GM12878 (cell line): Measurements from ENCODE around the gene ZNRF3. TPM values are rescaled to one million over a fixed set of nuclear protein-coding genes. Genes with fewer than 3 reads are reported as not detected.

Source experiments
- ATAC-seq: fragments of 200-7000 bp; cut with Tn5 transposase; 3 replicates; pipeline ENCODE4 v1.9.1; 2020; ENCODE audit warnings: mild to moderate bottlenecking, moderate library complexity
- BruUV-seq: library from RNA; stranded (reverse); fragments of 400-500 nt; replicated peaks from 2 replicates; lab custom pipeline; 2021; lab: Mats Ljungman, UMichigan
- CTCF ChIA-PET: fragments of 300-600 bp; sonication (Branson Sonifier 250); formaldehyde crosslinking; extraction: SDS; loops from one replicate; lab custom pipeline; 2021; ENCODE audit warnings: inconsistent platforms; lab: Yijun Ruan, JAX
- POLR2A ChIA-PET: fragments of 350-600 bp; formaldehyde crosslinking; extraction: SDS; loops from one replicate; lab custom pipeline; 2021; ENCODE audit warnings: inconsistent platforms; lab: Charles Lee
- RAD21 ChIA-PET: fragments of 300-600 bp; sonication (Branson Sonifier 250); formaldehyde crosslinking; loops from one replicate; lab custom pipeline; 2023; ENCODE audit warnings: antibody characterized with exemption; ENCODE audit not compliant: unreplicated experiment; lab: Charles Lee
- SMC1A ChIA-PET: fragments of 300-600 bp; sonication (Branson Sonifier 250); formaldehyde crosslinking; loops from one replicate; lab custom pipeline; 2023; ENCODE audit not compliant: unreplicated experiment, uncharacterized antibody; lab: Charles Lee
- DNase-seq: peaks from one replicate; pipeline ENCODE4 v3.0.0-alpha.2; 2011; ENCODE audit warnings: low read depth, low spot score
- FAIRE-seq: peaks from 3 replicates; lab custom pipeline; 2011; peaks lifted over from hg19 to GRCh38; lab: Jason Lieb, UNC
- H2AFZ ChIP-seq: 2 replicates; pipeline ENCODE4 v1.6.0; 2011; ENCODE audit warnings: low read depth, low read length, control low read depth; ENCODE audit not compliant: control insufficient read depth
- H3K27ac ChIP-seq: 2 replicates; pipeline ENCODE4 v1.5.1; 2011; ENCODE audit warnings: control low read depth; ENCODE audit not compliant: control insufficient read depth, insufficient read depth
- H3K27me3 ChIP-seq, 2 experiments: replicated peaks in 1 of 2; 2 replicates each; pipeline versions ENCODE4 v1.6.0 to v1.6.1; 2011; ENCODE audit warnings: low read length in 1 of 2; ENCODE audit not compliant: control insufficient read depth in 2 of 2, insufficient read depth in 2 of 2
- H3K36me3 ChIP-seq, 2 experiments: 2 replicates each; pipeline ENCODE4 v1.5.1; 2011; ENCODE audit warnings: low read length in 1 of 2; ENCODE audit not compliant: control insufficient read depth in 2 of 2, insufficient read depth in 2 of 2
- H3K4me1 ChIP-seq: 2 replicates; pipeline ENCODE4 v1.6.1; 2011; ENCODE audit warnings: mild to moderate bottlenecking, low read length, moderate library complexity, mixed read lengths; ENCODE audit not compliant: control insufficient read depth, insufficient read depth
- H3K4me2 ChIP-seq: 2 replicates; pipeline ENCODE4 v1.6.0; 2011; ENCODE audit warnings: control low read depth; ENCODE audit not compliant: control insufficient read depth, insufficient read depth
- H3K4me3 ChIP-seq: fragments of 200-600 bp; sonication (generic); 2 replicates; pipeline ENCODE4 v1.5.1; 2016
- H3K79me2 ChIP-seq: 2 replicates; pipeline ENCODE4 v1.6.0; 2011; ENCODE audit warnings: low read length; ENCODE audit not compliant: control insufficient read depth, insufficient read depth
- H3K9ac ChIP-seq: 2 replicates; pipeline ENCODE4 v1.8.0; 2011; ENCODE audit warnings: low read length, control low read depth, mixed read lengths; ENCODE audit not compliant: control insufficient read depth, insufficient read depth
- H3K9me3 ChIP-seq: replicated peaks from 3 replicates; pipeline ENCODE4 v1.5.1; 2011; ENCODE audit warnings: mild to moderate bottlenecking, low read length; ENCODE audit not compliant: control insufficient read depth, insufficient read depth
- H4K20me1 ChIP-seq: 2 replicates; pipeline ENCODE4 v1.6.0; 2011; ENCODE audit not compliant: control insufficient read depth, insufficient read depth
- HDAC6 ChIP-seq: fragments of 200-600 bp; sonication (generic); IDR thresholded peaks from one replicate; pipeline ENCODE4 v1.8.0; 2017; ENCODE audit warnings: antibody characterized with exemption; ENCODE audit not compliant: unreplicated experiment
- MEF2B ChIP-seq: fragments of 450-650 bp; IDR thresholded peaks from 2 replicates; pipeline ENCODE4 v1.6.1; 2018; ENCODE audit warnings: mild to moderate bottlenecking, moderate library complexity; ENCODE audit not compliant: partially characterized antibody, poor library complexity, severe bottlenecking
- MTA3 ChIP-seq: IDR thresholded peaks from 2 replicates; pipeline ENCODE4 v1.6.1; 2012; ENCODE audit warnings: low read length, inconsistent platforms, borderline replicate concordance
- PAX5 ChIP-seq: IDR thresholded peaks from 2 replicates; pipeline ENCODE4 v1.6.1; 2011; ENCODE audit warnings: low read depth, low read length, borderline replicate concordance
- POU2F2 ChIP-seq: IDR thresholded peaks from 3 replicates; pipeline ENCODE4 v1.6.1; 2011; ENCODE audit warnings: low read depth, mild to moderate bottlenecking, low read length, borderline replicate concordance
- RUNX3 ChIP-seq: IDR thresholded peaks from 2 replicates; pipeline ENCODE4 v1.6.1; 2012; ENCODE audit warnings: low read length, inconsistent platforms
- SMARCA5 ChIP-seq: fragments of 450-650 bp; IDR thresholded peaks from 2 replicates; pipeline ENCODE4 v1.6.1; 2017; ENCODE audit warnings: mild to moderate bottlenecking
- TBL1XR1 ChIP-seq: IDR thresholded peaks from 2 replicates; pipeline ENCODE4 v1.6.1; 2012; ENCODE audit warnings: low read depth, low read length, improper control_type of control experiment
- ZSCAN29 ChIP-seq: fragments of 450-650 bp; IDR thresholded peaks from 2 replicates; pipeline ENCODE4 v1.6.1; 2017; ENCODE audit warnings: mild to moderate bottlenecking, moderate library complexity
- WGBS: methylation state at CpG from one replicate; pipeline ENCODE4 v1.1.6; 2016; ENCODE audit warnings: low lambda C conversion rate; ENCODE audit not compliant: insufficient replicate concordance, insufficient coverage; ENCODE audit errors: missing lambda C conversion rate; 5-methylcytosine and 5-hydroxymethylcytosine counted together
- in situ Hi-C: fragments of 300-500 bp; cut with MboI; formaldehyde crosslinking; loops from 9 replicates; pipeline ENCODE4 v1.14.3; 2018; ENCODE audit warnings: mixed read lengths
- intact Hi-C: fragments of 100-400 bp; cut with micrococcal nuclease; formaldehyde crosslinking; loops from one replicate; pipeline ENCODE4 v1.14.2; 2022; ENCODE audit not compliant: unreplicated experiment
- polyA plus RNA-seq, 11 experiments: library from polyadenylated mRNA; depleted of rRNA in 4 of 11; unstranded in 6 of 11; stranded (reverse) in 5 of 11; fragments of >200 nt; fragmentation: Nextera tagmentation in 4 of 11; fragmentation: Illumina TruSeq in 1 of 11; extraction: Ambion mirVana in 4 of 11; extraction: Trizol in 1 of 11; gene quantifications; 1 replicate in 1 of 11; 2 replicates in 10 of 11; pipeline versions ENCODE4 v1.2.1 to v1.2.3, GENCODE V29; 2011 to 2016; ENCODE audit warnings: inconsistent platforms in 2 of 11, missing spikeins in 2 of 11, low read depth in 1 of 11
- total RNA-seq, 4 experiments: library from RNA; depleted of rRNA in 3 of 4; stranded (reverse); fragments of >200 nt in 3 of 4; fragmentation: Illumina TruSeq in 1 of 4; extraction: Trizol in 1 of 4; gene quantifications; 2 replicates each; pipeline versions ENCODE4 v1.2.1 to v1.2.3, GENCODE V29; 2013 to 2021

Gene ZNRF3
- total and polyA plus RNA-seq, 10 of the 15 experiments (the other 5 are each of a cell fraction or from before 2014, with no cell fraction given): 0.05 to 2.4 (median 0.46) TPM

GRCh38 chr22:29050457-29050856, 167.1 kb downstream of the ZNRF3 start:
- intact Hi-C loops: no loop called here
- ChIA-PET POLR2A (no interaction called here), SMC1A (no interaction called here), RAD21 (interaction anchor here (1.0 to 1.1 kb wide), 2 partner anchors 10 to 102 kb away, joined by 3 read pairs; no protein-coding TSS in a partner anchor), CTCF (interaction anchor here (0.8 kb wide), 1 partner anchor 9 kb away, joined by 3 read pairs; no protein-coding TSS in a partner anchor)
- H4K20me1 ChIP-seq: no peaks in the 10 kb centered on the region
- 60% methylated on average over 24 of the region's 24 CpGs for WGBS
- no peaks in the 10 kb centered on the region for H3K9me3 ChIP-seq
- TF ChIP-seq TBL1XR1 (no peak), HDAC6 (no peak), MEF2B (no peak), RUNX3 (no peak), ZSCAN29 (no peak), MTA3 (no peak), PAX5 (no peak), POU2F2 (no peak), SMARCA5 (no peak)
- in situ Hi-C loops: no loop called here
- no peaks in the 10 kb centered on the region for H3K79me2 ChIP-seq
- no TSS peak for BruUV-seq
- no peak overlapping the region for H3K4me2 ChIP-seq
- H3K9ac ChIP-seq: no peak overlapping the region
- no peak overlapping the region for H3K4me3 ChIP-seq
- peaks cover 0 to 2% of the 10 kb centered on the region in 2 experiments; a peak in 2 of 4 replicates for H3K27me3 ChIP-seq
- no peak overlapping the region for H3K27ac ChIP-seq
- H3K36me3 ChIP-seq: peaks cover 0 to 22% of the 10 kb centered on the region in 2 experiments; a peak in 2 of 4 replicates
- DNase-seq: no peak
- no peak for FAIRE-seq
- H2AFZ ChIP-seq: no peak overlapping the region
- ATAC-seq: no peak
- no peaks in the 10 kb centered on the region for H3K4me1 ChIP-seq
